Thymus (tissue), 11 donors: ENCODE data around the gene DDB1. TPM values are rescaled to one million over a fixed set of nuclear protein-coding genes. Genes with fewer than 3 reads are reported as not detected.

ENCODE experiments used
- DNase-seq, 9 donors: peaks; one replicate each; pipeline ENCODE4 v3.0.0-alpha.2; 2013; ENCODE audit warnings: low spot score in 9 of 9, low read depth in 6 of 9, missing footprints in 1 of 9
- H3K27ac ChIP-seq, 2 donors: one replicate each; pipeline ENCODE4 v1.5.1; 2013; ENCODE audit warnings: control low read depth in 1 of 2, low read depth in 1 of 2, low read length in 1 of 2, mild to moderate bottlenecking in 1 of 2, moderate library complexity in 1 of 2
- H3K27me3 ChIP-seq, 2 donors: one replicate each; pipeline ENCODE4 v1.5.1; 2013; ENCODE audit warnings: low read length in 1 of 2; ENCODE audit not compliant: control insufficient read depth in 2 of 2, insufficient read depth in 1 of 2
- H3K36me3 ChIP-seq, 2 donors: one replicate each; pipeline ENCODE4 v1.5.1; 2013; ENCODE audit warnings: low read length in 1 of 2, mild to moderate bottlenecking in 1 of 2, moderate library complexity in 1 of 2; ENCODE audit not compliant: control insufficient read depth in 2 of 2, insufficient read depth in 2 of 2
- H3K4me1 ChIP-seq, 2 donors: one replicate each; pipeline ENCODE4 v1.5.1; 2013; ENCODE audit warnings: low read length in 2 of 2; ENCODE audit not compliant: control insufficient read depth in 2 of 2, insufficient read depth in 2 of 2
- H3K4me3 ChIP-seq, 2 donors: one replicate each; pipeline ENCODE4 v1.5.1; 2013; ENCODE audit warnings: low read length in 2 of 2, control low read depth in 1 of 2, mild to moderate bottlenecking in 1 of 2
- H3K9me3 ChIP-seq, 2 donors: one replicate each; pipeline ENCODE4 v1.5.1; 2013; ENCODE audit warnings: low read length in 1 of 2, mild to moderate bottlenecking in 1 of 2; ENCODE audit not compliant: control insufficient read depth in 2 of 2, insufficient read depth in 1 of 2
- WGBS: extraction: QIAGEN DNeasy Blood & Tissue Kit; methylation state at CpG from one replicate; pipeline ENCODE4 v1.1.7; 2013; 5-methylcytosine and 5-hydroxymethylcytosine counted together
- polyA plus RNA-seq: library from polyadenylated mRNA; stranded (reverse); fragments of 200-250 nt; gene quantifications from one replicate; pipeline ENCODE4 v1.2.3, GENCODE V29; 2013
- total RNA-seq: library from RNA; stranded (reverse); fragments of 120-200 nt; gene quantifications from one replicate; pipeline ENCODE4 v1.2.4, GENCODE V29; 2013
- donor health status: healthy.

DDB1 gene
- total and polyA plus RNA-seq, 2 donors, result 129 to 197 TPM

DNA sequence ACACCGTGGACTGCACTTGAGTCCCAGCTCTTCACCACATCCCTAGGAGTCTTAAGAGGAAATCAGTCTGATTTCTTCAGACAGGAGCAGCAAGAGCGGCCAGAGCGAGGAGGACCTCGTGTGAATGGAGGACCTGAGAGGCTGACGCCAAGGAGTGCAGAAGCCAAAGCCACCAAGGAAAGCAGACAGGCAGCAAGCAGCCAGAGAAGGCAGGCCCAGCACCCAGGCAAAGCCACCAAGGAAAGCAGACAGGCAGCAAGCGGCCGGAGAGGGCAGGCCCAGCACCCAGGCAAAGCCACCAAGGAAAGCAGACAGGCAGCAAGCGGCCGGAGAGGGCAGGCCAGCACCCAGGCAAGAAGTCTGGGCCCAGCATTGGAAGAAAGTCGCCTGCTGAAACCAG lies 17.0 kb upstream of the DDB1 start:
- no peaks in the 10 kb centered on the region for H3K27me3 ChIP-seq
- no peak overlapping the region for H3K4me3 ChIP-seq
- peaks cover 0 to 3% of the 10 kb centered on the region in 2 donors for H3K4me1 ChIP-seq
- no peak overlapping the region for H3K27ac ChIP-seq
- WGBS, result 98% methylated on average over 10 of the region's 10 CpGs
- DNase-seq, result no peak
- no peaks in the 10 kb centered on the region for H3K9me3 ChIP-seq
- peaks cover 49 to 64% of the 10 kb centered on the region in 2 donors for H3K36me3 ChIP-seq

DNA sequence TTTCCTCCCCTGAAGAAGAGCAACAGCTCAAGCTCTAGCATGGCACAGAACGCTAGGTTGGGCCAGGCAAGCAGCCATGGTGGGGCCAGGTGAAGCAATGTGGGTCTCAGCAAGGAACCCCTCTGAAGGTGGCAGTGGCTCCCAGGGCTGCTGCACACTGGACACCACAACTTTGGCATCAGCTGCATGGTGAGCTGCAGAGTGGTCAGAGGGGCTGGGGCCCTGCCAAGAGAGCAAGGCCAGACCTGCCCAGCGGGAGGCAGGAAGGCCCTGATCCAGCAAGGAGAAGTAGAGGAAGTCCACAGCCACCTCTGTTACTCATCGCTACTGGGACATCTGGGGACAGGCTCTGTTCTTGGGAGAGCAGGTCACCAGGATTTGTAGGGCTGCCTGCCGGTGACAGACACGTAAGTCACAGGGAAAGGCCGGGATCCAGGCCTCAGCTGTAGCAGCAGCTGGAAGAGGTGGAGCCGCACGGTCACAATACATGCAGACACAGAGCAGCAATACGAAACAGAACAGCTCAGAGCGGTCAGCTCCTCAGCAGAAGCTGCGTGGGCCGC lies 16.4 kb upstream of the DDB1 start:
- WGBS, result 98% methylated on average over 12 of the region's 12 CpGs

GRCh38 chr11:61347916-61348461 lies 15.1 kb upstream of the DDB1 start:
- Histone ChIP-seq H3K9me3 (no peaks in the 10 kb centered on the region), H3K27me3 (no peaks in the 10 kb centered on the region), H3K27ac (no peak overlapping the region), H3K36me3 (peaks cover 44 to 49% of the 10 kb centered on the region in 2 donors), H3K4me1 (peaks cover 0 to 3% of the 10 kb centered on the region in 2 donors), H3K4me3 (no peak overlapping the region)
- no peak for DNase-seq
- 95% methylated on average over 11 of the region's 11 CpGs for WGBS

More for the DNA sequence above, 16.4 kb upstream of the DDB1 start:
- Histone ChIP-seq H3K27me3 (no peaks in the 10 kb centered on the region), H3K36me3 (peaks cover 49 to 60% of the 10 kb centered on the region in 2 donors), H3K4me3 (no peak overlapping the region), H3K4me1 (peaks cover 0 to 3% of the 10 kb centered on the region in 2 donors), H3K9me3 (no peaks in the 10 kb centered on the region), H3K27ac (no peak overlapping the region)
- DNase-seq, result no peak

DNA sequence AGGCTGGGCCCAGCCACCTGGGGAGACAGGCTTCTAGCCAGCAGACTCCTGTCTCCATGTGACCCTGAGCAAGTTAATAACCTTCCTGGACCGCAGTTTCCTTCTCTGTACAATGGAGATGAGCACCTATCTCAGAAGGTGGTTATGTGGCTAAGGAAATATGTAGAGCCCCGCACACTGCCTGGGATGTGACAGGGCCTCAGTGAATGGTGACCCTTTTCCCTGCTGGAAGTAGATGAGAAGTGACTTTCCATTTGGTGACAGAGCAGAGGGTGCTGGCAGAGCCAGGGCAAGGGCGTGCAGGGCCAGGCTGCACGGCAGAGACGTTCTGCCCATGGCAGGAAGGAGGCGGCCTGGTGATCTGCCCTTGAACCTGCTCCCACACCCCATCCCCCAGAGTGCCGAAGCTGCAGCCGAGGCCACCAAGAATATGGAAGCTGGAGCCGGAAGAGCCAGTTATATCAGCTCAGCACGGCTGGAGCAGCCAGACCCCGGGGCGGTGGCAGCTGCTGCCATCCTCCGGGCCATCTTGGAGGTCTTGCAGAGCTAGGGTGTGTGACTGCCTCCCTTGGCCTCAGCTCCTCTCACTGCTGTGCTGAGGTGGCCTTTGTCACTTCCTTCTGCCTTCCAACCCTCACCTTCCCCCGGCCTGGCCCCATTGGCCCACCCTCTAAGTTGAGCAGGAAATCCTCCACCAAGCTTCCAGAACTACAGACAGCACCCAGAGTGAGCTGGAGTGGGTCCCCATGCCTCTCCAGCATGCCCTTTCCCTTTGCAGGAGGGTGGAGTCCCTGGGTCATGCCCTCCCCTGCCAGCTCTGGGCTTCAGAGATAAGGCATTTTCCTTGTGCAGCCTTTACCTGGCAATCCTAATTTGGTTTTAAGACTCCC lies 13.3 kb upstream of the DDB1 start:
- H3K36me3 ChIP-seq, result peaks cover 38 to 39% of the 10 kb centered on the region in 2 donors
- H3K27me3 ChIP-seq, result no peaks in the 10 kb centered on the region
- 91% methylated on average over 14 of the region's 14 CpGs for WGBS
- peaks cover 0 to 3% of the 10 kb centered on the region in 2 donors for H3K4me1 ChIP-seq
- no peaks in the 10 kb centered on the region for H3K9me3 ChIP-seq
- no peak overlapping the region for H3K4me3 ChIP-seq
- no peak overlapping the region for H3K27ac ChIP-seq
- DNase-seq, result no peak

DNA sequence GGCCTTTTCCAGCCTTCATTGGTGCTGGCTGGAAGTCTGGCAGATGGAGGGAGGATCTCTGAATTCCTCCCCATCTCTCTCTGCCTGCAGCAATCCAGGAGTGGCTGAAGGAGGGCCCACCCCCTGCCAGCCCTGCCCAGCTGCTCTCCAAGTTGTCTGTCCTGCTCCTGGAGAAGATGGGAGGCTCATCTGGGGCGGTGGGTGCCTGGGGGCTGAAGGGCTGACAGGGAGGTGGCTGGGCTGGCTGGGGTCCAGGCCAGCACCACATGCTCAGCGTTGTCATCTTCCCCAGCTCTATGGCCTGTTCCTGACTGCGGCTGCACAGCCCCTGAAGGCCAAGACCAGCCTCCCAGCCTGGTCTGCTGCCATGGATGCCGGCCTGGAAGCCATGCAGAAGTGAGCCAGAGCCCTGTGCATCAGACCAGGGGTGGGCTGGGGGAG lies 12.3 kb upstream of the DDB1 start:
- 90% methylated on average over 4 of the region's 4 CpGs for WGBS
- peaks cover 0 to 3% of the 10 kb centered on the region in 2 donors for H3K4me1 ChIP-seq
- H3K9me3 ChIP-seq, result no peaks in the 10 kb centered on the region
- H3K27me3 ChIP-seq, result no peaks in the 10 kb centered on the region
- no peak overlapping the region for H3K4me3 ChIP-seq
- peaks cover 30 to 31% of the 10 kb centered on the region in 2 donors for H3K36me3 ChIP-seq
- H3K27ac ChIP-seq, result no peak overlapping the region
- DNase-seq, result no peak

DNA sequence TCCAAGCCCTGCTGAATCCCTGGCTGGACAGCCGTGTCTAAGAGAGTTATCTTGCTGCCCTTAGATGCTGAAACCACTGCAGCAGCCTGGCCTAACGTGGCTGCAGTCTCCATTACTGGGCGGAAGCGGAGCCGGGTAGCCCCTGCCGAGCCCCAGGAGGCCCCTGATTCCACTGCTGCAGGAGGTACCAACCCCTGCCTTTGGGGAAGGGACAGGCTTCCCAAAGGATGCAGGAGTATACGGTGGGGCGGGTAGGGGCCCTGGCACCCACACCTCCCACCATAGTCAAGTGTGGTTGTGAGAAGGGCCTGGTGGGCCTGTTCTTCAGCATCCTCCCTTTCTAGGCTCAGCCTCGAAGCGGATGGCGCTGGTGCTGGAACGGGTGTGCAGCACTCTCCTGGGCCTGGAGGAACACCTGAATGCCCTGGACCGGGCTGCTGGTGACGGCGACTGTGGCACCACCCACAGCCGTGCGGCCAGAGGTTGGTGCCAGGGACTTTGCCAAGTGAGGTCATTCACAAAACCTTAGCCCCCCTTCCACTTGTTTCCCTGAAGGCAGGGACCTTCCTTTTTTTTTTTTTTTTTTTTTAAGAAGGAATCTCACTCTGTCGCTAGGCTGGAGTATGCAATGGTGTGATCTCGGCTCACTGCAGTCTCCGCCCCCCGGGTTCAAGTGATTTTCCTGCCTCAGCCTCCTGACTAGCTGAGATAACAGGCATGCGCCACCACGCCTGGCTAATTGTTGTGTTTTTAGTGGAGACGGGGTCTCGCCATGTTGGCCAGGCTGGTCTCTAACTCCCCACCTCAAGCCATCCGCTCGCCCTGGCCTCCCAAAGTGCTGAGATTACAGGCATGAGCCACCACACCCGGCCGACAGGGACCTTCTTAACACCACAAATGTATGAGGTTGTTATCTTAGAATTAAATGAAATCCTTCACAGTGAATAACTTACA lies 11.2 kb upstream of the DDB1 start:
- Histone ChIP-seq H3K36me3 (peaks cover 20 to 22% of the 10 kb centered on the region in 2 donors), H3K4me1 (peaks cover 0 to 3% of the 10 kb centered on the region in 2 donors)

DNA sequence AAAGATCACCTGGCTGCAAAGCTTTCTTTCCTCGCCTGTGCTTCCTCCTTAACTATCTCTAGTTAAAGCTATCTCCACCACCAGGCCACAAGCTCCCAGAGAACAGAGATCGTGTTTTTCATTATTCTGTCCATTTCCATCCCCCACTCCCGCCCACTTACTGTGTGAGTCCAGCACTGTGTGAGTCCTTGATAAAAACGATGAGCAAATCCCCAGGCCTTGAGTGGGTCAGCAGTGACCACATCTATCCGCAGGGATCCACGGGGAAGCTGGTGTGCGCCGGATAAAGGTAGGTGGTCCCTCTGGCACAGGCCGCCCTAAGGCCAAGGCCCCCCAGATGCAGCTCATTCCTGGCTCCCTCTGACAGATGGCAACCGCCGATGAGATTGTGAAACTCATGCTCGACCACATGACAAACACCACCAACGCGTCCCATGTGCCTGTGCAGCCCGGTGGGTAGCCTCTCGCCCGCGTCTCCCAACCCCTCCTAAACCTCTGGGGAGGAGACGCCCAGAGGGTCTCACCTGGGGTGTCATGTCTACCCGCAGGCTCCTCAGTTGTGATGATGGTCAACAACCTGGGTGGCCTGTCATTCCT lies 9.4 kb upstream of the DDB1 start:
- Histone ChIP-seq H3K4me1 (peaks cover 0 to 3% of the 10 kb centered on the region in 2 donors), H3K27ac (no peak overlapping the region), H3K9me3 (no peaks in the 10 kb centered on the region), H3K4me3 (no peak overlapping the region), H3K27me3 (no peaks in the 10 kb centered on the region), H3K36me3 (peaks cover 6 to 13% of the 10 kb centered on the region in 2 donors)
- WGBS, result 97% methylated on average over 20 of the region's 20 CpGs
- no peak for DNase-seq

More for the DNA sequence above, 11.2 kb upstream of the DDB1 start:
- no peak overlapping the region for H3K4me3 ChIP-seq
- DNase-seq, result no peak
- H3K27me3 ChIP-seq, result no peaks in the 10 kb centered on the region
- H3K9me3 ChIP-seq, result no peaks in the 10 kb centered on the region
- no peak overlapping the region for H3K27ac ChIP-seq
- WGBS, result 97% methylated on average over 29 of the region's 29 CpGs

GRCh38 chr11:61341706-61342105 lies 8.8 kb upstream of the DDB1 start:
- 100% methylated on average over 4 of the region's 4 CpGs for WGBS
- no peak for DNase-seq
- no peaks in the 10 kb centered on the region for H3K27me3 ChIP-seq

More at GRCh38 chr11:61341706-61342105, 8.8 kb upstream of the DDB1 start:
- Histone ChIP-seq H3K27ac (no peak overlapping the region), H3K4me3 (no peak overlapping the region), H3K36me3 (peaks cover 5 to 12% of the 10 kb centered on the region in 2 donors), H3K9me3 (no peaks in the 10 kb centered on the region), H3K4me1 (peaks cover 0 to 3% of the 10 kb centered on the region in 2 donors)
